Measurements from ENCODE around the gene ARID1A. TPM values are rescaled to one million over a fixed set of nuclear protein-coding genes. Genes with fewer than 3 reads are reported as not detected.

Gene ARID1A
- polyA plus RNA-seq, 1 donor (not counting 4 experiments of a cell fraction or from before 2014, with no cell fraction given): 10.2 TPM

- no peaks in the 10 kb centered on the region for H3K27me3 ChIP-seq (ENCODE audit: control insufficient read depth, extremely low read depth, insufficient read depth, low read length)
- H3K79me2 ChIP-seq (ENCODE audit: control insufficient read depth, insufficient read depth, low read length): no peaks in the 10 kb centered on the region
- TF ChIP-seq CTCF (optimal IDR thresholded peaks at IDR 0.05 in 1 of 3, IDR thresholded peaks at IDR 0.05 in 1 of 3, conservative IDR thresholded peaks at IDR 0.05 in 1 of 3; ENCODE audit: extremely low read depth in 1 of 3, insufficient read depth in 2 of 3, low read length in 3 of 3) (peak; percentile 77 to 89 (median 80)), EZH2 (IDR thresholded peaks at IDR 0.05; ENCODE audit: low read length) (no peak)
- peak overlapping the region; percentile 5 for H3K9ac ChIP-seq (ENCODE audit: control insufficient read depth, extremely low read depth, insufficient read depth, low read length)
- no peaks in the 10 kb centered on the region for H3K9me3 ChIP-seq (ENCODE audit: control insufficient read depth, low read depth, low read length)
- DNase-seq (ENCODE audit: low read depth, low spot score) (peak; percentile 86), FAIRE-seq (peak; percentile 97)
- no peaks in the 10 kb centered on the region for H3K36me3 ChIP-seq (ENCODE audit: control insufficient read depth in 2 of 2, extremely low read depth in 1 of 2, insufficient read depth in 2 of 2, low read length in 2 of 2)
- peaks cover 5% of the 10 kb centered on the region for H3K4me1 ChIP-seq (ENCODE audit: control insufficient read depth, extremely low read depth, insufficient read depth, low read length)
- H3K4me2 ChIP-seq (ENCODE audit: control insufficient read depth, extremely low read depth, insufficient read depth, low read depth, low read length): peak overlapping the region; percentile 61
- H3K9me1 ChIP-seq (ENCODE audit: control insufficient read depth, extremely low read depth, insufficient read depth, low read length): no peaks in the 10 kb centered on the region
- dilution Hi-C loops (cut with MboI; ENCODE audit: extremely low pct_ligation_motif_present, low sequenced_read_pairs): no loop called here
- H3K27ac ChIP-seq (ENCODE audit: control insufficient read depth, insufficient read depth, low read length): no peak overlapping the region
- H4K20me1 ChIP-seq (ENCODE audit: control insufficient read depth, extremely low read depth, insufficient read depth, low read length): no peaks in the 10 kb centered on the region
- H2AFZ ChIP-seq (ENCODE audit: control insufficient read depth, low read length): peak overlapping the region; percentile 17
- no peak overlapping the region for H3K4me3 ChIP-seq (ENCODE audit: control insufficient read depth in 2 of 3, extremely low read depth in 1 of 3, insufficient read depth in 2 of 3, low read depth in 1 of 3, low read length in 3 of 3)
Measured at GRCh38 chr1:26677306-26678115, 18.3 kb upstream of the ARID1A start.

GRCh38 chr1:26684763-26685508 is 10.9 kb upstream of the ARID1A start:
- no peak overlapping the region for H3K9ac ChIP-seq (ENCODE audit: control insufficient read depth, extremely low read depth, insufficient read depth, low read length)
- dilution Hi-C loops (cut with MboI; ENCODE audit: extremely low pct_ligation_motif_present, low sequenced_read_pairs): no loop called here
- FAIRE-seq (no peak), DNase-seq (ENCODE audit: low read depth, low spot score) (no peak)
- no peaks in the 10 kb centered on the region for H3K9me1 ChIP-seq (ENCODE audit: control insufficient read depth, extremely low read depth, insufficient read depth, low read length)
- no peaks in the 10 kb centered on the region for H3K36me3 ChIP-seq (ENCODE audit: control insufficient read depth in 2 of 2, extremely low read depth in 1 of 2, insufficient read depth in 2 of 2, low read length in 2 of 2)
- H3K4me2 ChIP-seq (ENCODE audit: control insufficient read depth, extremely low read depth, insufficient read depth, low read depth, low read length): no peak overlapping the region
- H4K20me1 ChIP-seq (ENCODE audit: control insufficient read depth, extremely low read depth, insufficient read depth, low read length): no peaks in the 10 kb centered on the region
- peaks cover 11% of the 10 kb centered on the region for H3K4me1 ChIP-seq (ENCODE audit: control insufficient read depth, extremely low read depth, insufficient read depth, low read length)
- H3K27ac ChIP-seq (ENCODE audit: control insufficient read depth, insufficient read depth, low read length): no peak overlapping the region
- H3K4me3 ChIP-seq (ENCODE audit: control insufficient read depth in 2 of 3, extremely low read depth in 1 of 3, insufficient read depth in 2 of 3, low read depth in 1 of 3, low read length in 3 of 3): no peak overlapping the region
- H3K9me3 ChIP-seq (ENCODE audit: control insufficient read depth, low read depth, low read length): no peaks in the 10 kb centered on the region
- TF ChIP-seq CTCF (optimal IDR thresholded peaks at IDR 0.05 in 1 of 3, IDR thresholded peaks at IDR 0.05 in 1 of 3, conservative IDR thresholded peaks at IDR 0.05 in 1 of 3; ENCODE audit: extremely low read depth in 1 of 3, insufficient read depth in 2 of 3, low read length in 3 of 3) (no peak), EZH2 (IDR thresholded peaks at IDR 0.05; ENCODE audit: low read length) (no peak)
- H2AFZ ChIP-seq (ENCODE audit: control insufficient read depth, low read length): no peak overlapping the region
- H3K79me2 ChIP-seq (ENCODE audit: control insufficient read depth, insufficient read depth, low read length): no peaks in the 10 kb centered on the region
- H3K27me3 ChIP-seq (ENCODE audit: control insufficient read depth, extremely low read depth, insufficient read depth, low read length): no peaks in the 10 kb centered on the region

All from keratinocyte (primary cell).